Measurements from ENCODE around the gene UBE2I.

DNA sequence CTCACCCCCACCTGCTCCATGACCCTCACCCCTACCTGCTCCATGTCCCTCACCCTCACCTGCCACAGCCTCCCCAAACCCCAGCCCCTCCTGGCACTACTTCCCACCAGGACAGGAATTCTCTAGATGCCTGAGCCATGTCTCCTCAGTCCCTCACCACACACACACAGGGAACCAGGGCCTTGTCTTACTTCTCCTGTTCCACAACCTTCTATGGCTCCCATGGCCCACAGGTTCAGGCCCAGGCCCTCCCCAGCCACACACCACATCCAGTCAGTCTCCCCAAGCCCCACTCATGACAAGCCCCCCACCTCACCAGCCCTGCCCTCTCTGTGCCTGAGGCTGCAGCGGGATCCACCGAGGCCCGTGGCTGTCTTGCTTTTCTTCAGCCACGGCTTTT is 3.1 kb upstream of the UBE2I start:
- TF ChIP-seq, protein P1, sequence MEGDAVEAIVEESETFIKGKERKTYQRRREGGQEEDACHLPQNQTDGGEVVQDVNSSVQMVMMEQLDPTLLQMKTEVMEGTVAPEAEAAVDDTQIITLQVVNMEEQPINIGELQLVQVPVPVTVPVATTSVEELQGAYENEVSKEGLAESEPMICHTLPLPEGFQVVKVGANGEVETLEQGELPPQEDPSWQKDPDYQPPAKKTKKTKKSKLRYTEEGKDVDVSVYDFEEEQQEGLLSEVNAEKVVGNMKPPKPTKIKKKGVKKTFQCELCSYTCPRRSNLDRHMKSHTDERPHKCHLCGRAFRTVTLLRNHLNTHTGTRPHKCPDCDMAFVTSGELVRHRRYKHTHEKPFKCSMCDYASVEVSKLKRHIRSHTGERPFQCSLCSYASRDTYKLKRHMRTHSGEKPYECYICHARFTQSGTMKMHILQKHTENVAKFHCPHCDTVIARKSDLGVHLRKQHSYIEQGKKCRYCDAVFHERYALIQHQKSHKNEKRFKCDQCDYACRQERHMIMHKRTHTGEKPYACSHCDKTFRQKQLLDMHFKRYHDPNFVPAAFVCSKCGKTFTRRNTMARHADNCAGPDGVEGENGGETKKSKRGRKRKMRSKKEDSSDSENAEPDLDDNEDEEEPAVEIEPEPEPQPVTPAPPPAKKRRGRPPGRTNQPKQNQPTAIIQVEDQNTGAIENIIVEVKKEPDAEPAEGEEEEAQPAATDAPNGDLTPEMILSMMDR (IDR thresholded peaks at IDR 0.05; ENCODE audit: borderline replicate concordance, extremely low read depth, low read length, poor library complexity, severe bottlenecking) = no peak
- TF ChIP-seq EZH2 (IDR thresholded peaks at IDR 0.05; ENCODE audit: borderline replicate concordance, low read depth, low read length, severe bottlenecking) = no peak
